NCI-H446 (cell line): ENCODE results near the gene TNKS1BP1.
"Not testable (repeated sequence)": the region's sequence is repeated elsewhere in the genome, so short reads cannot be mapped to it uniquely, and the experiment has no call there.

Experiments
- DNase-seq, 2 experiments: peaks; one replicate each; lab custom pipeline; 2025; lab: John Stamatoyannopoulos, UW

The TNKS1BP1 gene

DNA sequence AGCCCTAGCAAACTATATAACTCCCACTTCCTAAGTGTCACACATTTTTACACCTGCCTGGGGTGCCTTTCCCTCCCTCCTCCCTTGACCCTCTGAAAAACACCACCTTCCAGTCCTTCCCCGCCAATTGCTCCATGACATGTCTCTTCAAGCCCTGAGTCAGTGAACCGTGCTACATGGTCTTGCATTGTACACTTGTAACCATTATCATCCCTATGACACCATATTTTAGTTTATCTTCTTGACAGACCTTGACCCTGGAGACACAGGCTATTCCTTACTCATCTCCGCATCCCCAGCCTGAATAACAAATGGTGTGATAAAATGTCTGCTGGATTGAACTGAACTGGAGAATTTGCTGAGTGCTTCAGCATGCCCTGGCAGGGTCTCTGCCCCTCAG is 36.9 kb downstream of the TNKS1BP1 start:
- DNase-seq, result no peak

GRCh38 chr11:57283231-57283990 is 41.3 kb downstream of the TNKS1BP1 start:
- DNase-seq, result no peak

GRCh38 chr11:57281546-57281945 is 43.2 kb downstream of the TNKS1BP1 start:
- not testable (repeated sequence) for DNase-seq

- DNase-seq, result no peak
Measured at GRCh38 chr11:57279116-57279515, 45.6 kb downstream of the TNKS1BP1 start.

GRCh38 chr11:57278721-57279095 is 46.0 kb downstream of the TNKS1BP1 start:
- DNase-seq, result no peak

- peak; percentile 71 to 83 for DNase-seq
Measured at GRCh38 chr11:57277845-57278720, 46.7 kb downstream of the TNKS1BP1 start.

DNA sequence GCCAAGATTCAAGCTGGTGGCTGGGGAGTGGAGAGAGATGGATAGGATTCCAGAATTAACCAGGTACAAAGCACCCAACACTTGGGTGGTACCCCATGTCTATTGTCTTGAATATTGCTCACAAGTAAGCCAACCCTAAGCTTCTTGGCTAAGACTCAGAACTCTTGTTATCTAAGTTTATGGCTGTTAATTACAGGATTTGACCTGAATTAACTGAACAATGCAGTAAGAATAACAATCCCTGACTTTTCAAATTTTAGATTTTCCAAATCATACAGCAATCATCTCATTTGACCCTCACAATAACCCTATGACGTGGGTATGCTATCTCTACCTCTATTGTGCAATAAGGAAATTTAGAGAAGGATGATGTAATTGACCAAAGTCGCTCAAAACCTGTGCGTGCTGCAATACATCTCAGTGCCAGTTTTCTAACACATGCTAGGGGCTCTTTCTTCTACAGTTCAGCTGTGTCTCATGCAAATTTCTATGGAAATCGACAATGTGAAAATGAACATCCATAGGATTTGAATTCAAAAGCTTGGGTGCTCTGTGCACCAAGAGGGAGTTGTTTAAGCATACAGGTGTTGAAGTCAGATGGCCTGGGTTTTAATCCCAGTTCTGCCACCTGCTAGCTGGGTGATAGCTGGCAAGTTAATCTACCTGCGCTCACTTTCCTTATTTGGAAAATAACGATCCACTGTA is 47.6 kb downstream of the TNKS1BP1 start:
- no peak for DNase-seq

DNA sequence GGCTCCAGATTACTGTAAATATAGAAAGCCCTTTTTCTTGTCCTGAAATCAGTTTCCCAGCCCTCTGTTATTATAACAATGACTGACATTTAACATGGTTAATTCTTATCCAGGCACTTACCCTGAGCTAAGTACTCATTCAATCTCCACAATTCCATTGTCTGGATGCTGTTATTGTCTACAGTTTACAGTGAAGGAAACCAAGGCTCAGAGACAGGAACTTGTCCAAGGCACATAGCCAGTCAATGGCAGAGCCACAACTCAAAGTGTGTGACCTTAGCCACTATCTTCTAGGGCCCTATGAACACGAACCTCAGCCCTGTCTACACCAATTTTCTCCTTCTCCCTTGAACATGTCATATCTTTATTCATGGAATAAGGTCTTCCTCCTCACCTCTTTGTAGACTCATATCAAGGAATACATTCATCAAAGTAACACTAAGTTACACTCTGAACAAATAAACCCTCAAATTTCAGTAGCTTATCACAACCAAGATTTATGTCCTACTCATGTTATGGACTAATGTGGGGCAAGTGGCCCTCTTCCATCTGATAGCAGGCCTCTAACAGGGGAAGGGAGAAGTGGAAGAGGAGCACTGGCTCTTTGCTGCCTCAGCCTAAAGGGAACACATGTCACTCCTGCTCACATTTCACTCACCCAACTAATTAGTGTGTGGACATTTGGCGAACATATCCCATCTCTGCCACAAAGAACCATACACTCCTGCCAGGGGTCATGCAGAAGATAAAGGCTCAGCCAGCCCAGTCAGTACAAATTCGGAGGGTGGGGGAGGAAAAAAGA is 48.4 kb downstream of the TNKS1BP1 start:
- DNase-seq, result no peak

DNA sequence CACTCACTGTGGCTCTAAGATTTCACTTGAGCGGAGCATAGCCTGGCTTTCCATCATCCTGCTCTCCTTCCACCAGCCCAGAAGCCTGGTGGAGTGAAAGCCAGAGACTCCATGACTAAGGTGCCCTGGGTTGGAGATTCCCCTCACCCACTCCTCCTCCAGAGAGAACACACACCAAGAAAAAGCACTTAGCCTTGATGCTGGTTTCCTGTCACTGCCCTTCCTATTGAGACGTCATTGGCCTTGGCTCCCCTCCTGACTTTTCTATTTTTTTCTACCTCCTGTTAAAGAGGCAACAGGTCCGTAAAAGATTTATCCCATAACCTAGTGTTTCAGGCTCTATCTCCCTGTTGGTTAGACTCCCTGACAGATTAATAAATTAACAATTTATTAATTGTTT is 49.2 kb downstream of the TNKS1BP1 start:
- DNase-seq, result no peak

GRCh38 chr11:57274904-57275498 is 49.8 kb downstream of the TNKS1BP1 start:
- DNase-seq, result no peak

GRCh38 chr11:57273448-57274058 is 51.2 kb downstream of the TNKS1BP1 start:
- DNase-seq, result no peak

- peak; percentile 32 to 75 for DNase-seq
Measured at GRCh38 chr11:57269571-57270021, 55.2 kb downstream of the TNKS1BP1 start.

GRCh38 chr11:57266157-57266556 is 58.6 kb downstream of the TNKS1BP1 start:
- DNase-seq, result no peak

- DNase-seq, result no peak
Measured at GRCh38 chr11:57263351-57263750, 61.4 kb downstream of the TNKS1BP1 start.

DNA sequence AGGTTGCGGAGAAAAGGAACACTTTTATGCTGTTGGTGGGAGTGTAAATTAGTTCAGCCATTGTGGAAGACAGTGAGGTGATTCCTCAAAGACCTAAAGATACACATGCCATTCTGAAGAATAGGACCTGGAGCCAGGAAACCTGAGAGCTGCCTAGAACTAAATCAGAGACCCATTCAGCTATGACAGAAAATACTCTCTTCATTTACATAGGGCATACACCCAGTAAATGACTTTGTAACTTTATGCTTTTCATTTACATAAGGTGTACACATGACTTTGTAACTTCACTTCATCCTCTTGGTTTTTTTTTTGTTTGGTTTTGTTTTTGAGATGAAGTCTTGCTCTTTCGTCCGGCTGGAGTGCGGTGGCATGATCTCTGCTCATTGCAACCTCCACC is 62.6 kb downstream of the TNKS1BP1 start:
- no peak for DNase-seq

DNA sequence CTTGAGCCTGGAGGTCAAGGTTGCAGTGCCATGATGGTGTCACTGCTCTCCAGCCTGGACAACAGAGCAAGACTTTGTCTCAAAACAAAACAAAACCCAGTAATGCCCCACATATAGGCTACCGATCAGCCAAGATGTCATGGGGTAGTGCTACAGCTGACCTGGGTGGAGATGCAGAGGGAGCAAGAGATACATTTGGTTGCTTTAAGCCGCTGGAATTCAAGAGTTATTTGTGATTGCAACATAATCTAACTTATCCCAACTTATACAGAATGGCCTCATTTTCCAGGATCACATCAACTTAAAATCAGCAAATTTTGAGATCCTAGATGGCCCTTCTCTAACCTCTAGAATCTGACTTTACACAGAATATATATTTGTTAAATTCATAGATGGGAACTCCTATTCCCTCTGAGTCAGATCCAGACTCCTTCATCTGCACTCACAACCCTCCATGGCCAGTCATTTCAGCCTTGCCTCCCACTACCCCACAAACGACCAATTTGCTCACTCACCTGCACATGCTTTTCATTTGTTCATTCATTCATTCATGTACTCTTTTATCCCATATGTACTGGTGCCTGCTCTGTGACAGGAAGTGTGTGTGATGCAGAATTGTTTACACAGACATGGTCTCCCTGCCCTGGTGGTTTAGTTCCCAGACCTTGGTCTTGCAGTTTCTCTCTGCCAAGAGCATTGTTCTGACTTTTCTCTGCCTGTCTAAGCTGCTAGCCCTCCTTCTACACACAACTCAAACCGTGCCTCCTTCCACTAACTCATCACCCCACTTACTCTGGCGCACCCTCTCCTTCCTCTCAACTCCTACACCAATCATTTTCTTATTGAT is 63.6 kb downstream of the TNKS1BP1 start:
- no peak for DNase-seq

DNA sequence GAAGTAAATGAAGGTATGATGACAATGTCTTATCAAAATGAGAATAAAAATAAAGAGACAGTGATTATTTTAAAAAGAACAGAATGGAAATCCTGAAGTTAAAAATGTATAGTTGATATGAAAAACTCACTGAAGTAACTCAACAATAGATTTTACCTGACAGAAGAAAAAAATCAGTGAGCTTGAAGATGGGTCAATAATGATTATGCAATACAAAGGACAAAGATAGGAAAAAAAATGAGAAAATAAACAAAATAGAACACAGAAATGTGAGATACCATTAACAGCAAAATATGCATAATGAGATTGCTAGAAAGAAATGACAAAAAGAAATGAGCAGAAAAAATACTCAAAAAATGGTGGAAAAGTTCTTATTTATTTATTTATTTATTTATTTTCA is 68.6 kb downstream of the TNKS1BP1 start:
- DNase-seq, result no peak

GRCh38 chr11:57255618-57256017 is 69.1 kb downstream of the TNKS1BP1 start:
- no peak for DNase-seq

DNA sequence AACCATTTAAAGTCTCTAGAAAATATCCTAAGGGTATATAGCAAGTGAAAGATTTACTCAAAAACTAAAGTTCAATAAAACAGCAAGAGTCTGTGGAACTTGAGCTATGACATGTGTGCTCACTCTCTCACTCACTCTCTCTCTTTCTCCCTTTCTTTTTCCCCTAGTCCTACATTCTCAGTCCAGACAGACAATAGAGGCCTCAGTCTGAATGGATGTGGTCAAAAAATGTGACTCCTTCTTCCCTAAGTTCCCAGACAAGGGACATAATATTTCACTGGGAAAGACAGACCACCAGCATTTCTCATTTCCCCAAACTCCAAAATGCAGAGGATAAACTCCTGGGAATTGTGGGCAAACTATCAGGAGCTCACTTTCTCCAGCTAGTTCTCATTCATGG is 70.1 kb downstream of the TNKS1BP1 start:
- DNase-seq, result no peak
